Dermis lymphatic vessel endothelial cell (primary cell): ENCODE results near the gene PRPF18. TPM values are rescaled to one million over a fixed set of nuclear protein-coding genes. Genes with fewer than 3 reads are reported as not detected.

ENCODE experiments used
- total RNA-seq: library from RNA; depleted of rRNA; stranded (reverse); fragments of >200 nt; gene quantifications from 2 replicates; pipeline ENCODE4 v1.2.1, GENCODE V29; 2014

Gene PRPF18, protein sequence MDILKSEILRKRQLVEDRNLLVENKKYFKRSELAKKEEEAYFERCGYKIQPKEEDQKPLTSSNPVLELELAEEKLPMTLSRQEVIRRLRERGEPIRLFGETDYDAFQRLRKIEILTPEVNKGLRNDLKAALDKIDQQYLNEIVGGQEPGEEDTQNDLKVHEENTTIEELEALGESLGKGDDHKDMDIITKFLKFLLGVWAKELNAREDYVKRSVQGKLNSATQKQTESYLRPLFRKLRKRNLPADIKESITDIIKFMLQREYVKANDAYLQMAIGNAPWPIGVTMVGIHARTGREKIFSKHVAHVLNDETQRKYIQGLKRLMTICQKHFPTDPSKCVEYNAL
- total RNA-seq = 23.1 and 30.9 TPM in 2 replicates

DNA sequence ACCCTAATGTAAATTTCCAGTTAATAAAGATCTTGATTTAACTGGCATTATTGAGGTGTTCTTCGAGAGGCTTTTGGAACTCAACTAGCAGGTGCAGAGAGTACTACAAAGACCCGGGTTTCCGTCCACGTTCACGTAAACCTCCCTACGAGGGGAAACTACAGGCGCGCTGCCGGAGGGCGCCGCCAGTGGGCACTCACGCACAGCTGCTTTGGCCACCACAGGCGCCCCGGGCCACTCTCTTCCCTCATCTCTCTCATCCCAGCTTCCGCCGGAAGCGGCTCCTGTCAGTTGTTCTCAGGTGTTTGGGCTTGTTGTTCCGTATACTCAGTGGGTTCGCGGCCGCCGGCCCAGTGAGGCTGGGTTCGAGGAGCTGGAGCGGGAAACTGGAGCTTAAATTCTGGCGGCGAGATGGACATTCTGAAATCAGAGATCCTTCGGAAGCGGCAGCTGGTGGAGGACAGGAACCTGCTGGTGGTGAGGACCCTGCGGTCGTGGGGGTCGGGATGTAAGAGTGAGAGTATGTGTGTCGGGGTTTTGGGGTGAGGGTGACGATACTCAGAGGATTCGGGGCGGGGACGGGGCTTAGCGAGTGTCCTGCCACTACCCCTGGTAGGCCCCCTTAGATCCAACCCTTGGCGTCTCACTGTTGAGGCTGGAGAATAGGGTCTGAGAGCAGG is at the start of gene PRPF18:
TSS of gene PRPF18 (plus strand) at position 290 of the 680 bp plus-strand sequence. CDS start at position 412, 122 bp downstream.

Other genes with a start within 250 kb of the PRPF18 start
- gene SEPHS1, start 238.7 kb upstream of the PRPF18 start, total RNA-seq = 41.9 and 44.9 TPM in 2 replicates
- gene BEND7, start 58.0 kb upstream of the PRPF18 start, total RNA-seq = 6.7 and 9.3 TPM in 2 replicates